Calu3 (cell line): ENCODE measurements around the gene EPHB3. TPM values are rescaled to one million over a fixed set of nuclear protein-coding genes. Genes with fewer than 3 reads are reported as not detected.

Experiments used
- BruUV-seq: library from RNA; stranded (reverse); fragments of 400-500 nt; replicated peaks from 2 replicates; lab custom pipeline; 2021; lab: Mats Ljungman, UMichigan
- CTCF ChIA-PET: fragments of 300-600 bp; sonication (Branson Sonifier 250); formaldehyde crosslinking; loops from one replicate; lab custom pipeline; 2022; ENCODE audit warnings: antibody characterized with exemption; lab: Charles Lee
- DNase-seq: peaks from one replicate; pipeline ENCODE4 v3.0.0; 2022
- H3K27ac Mint-ChIP-seq: one replicate; pipeline ENCODE4 v1.8.0; 2022; ENCODE audit warnings: mixed read lengths; ENCODE audit not compliant: unreplicated experiment
- H3K27me3 Mint-ChIP-seq: one replicate; pipeline ENCODE4 v1.8.0; 2022; ENCODE audit warnings: mixed read lengths; ENCODE audit not compliant: unreplicated experiment
- H3K36me3 Mint-ChIP-seq: one replicate; pipeline ENCODE4 v1.8.0; 2022; ENCODE audit warnings: mild to moderate bottlenecking, moderate library complexity, mixed read lengths; ENCODE audit not compliant: insufficient read depth, unreplicated experiment
- H3K4me1 Mint-ChIP-seq: one replicate; pipeline ENCODE4 v1.8.0; 2022; ENCODE audit warnings: mild to moderate bottlenecking, low read depth, mixed read lengths; ENCODE audit not compliant: unreplicated experiment
- H3K4me3 Mint-ChIP-seq: one replicate; pipeline ENCODE4 v1.8.0; 2022; ENCODE audit warnings: mild to moderate bottlenecking, low read depth, moderate library complexity, mixed read lengths; ENCODE audit not compliant: unreplicated experiment
- H3K9me3 Mint-ChIP-seq: one replicate; pipeline ENCODE4 v1.8.0; 2022; ENCODE audit warnings: low read depth, mixed read lengths; ENCODE audit not compliant: unreplicated experiment
- CTCF ChIP-seq: fragments of 200-600 bp; IDR thresholded peaks from one replicate; pipeline ENCODE4 v1.8.0; 2022; ENCODE audit warnings: antibody characterized with exemption; ENCODE audit not compliant: unreplicated experiment
- intact Hi-C: fragments of 100-400 bp; cut with micrococcal nuclease; formaldehyde crosslinking; loops from one replicate; pipeline ENCODE4 v1.10.0; 2022; ENCODE audit not compliant: unreplicated experiment
- total RNA-seq: library from RNA; stranded (reverse); gene quantifications from 2 replicates; pipeline ENCODE4 v1.2.3, GENCODE V29; 2022

EPHB3 gene
- total RNA-seq, 1 experiment from 2014 or later, result 2.5 TPM

- H3K9me3 Mint-ChIP-seq, result no peaks in the 10 kb centered on the region
- H3K4me3 Mint-ChIP-seq, result no peak overlapping the region
- TF ChIP-seq CTCF, result no peak
- H3K27me3 Mint-ChIP-seq, result peaks cover 63% of the 10 kb centered on the region
- DNase-seq, result no peak
- BruUV-seq, result no TSS peak
- intact Hi-C loops, result no loop called here
- CTCF ChIA-PET, result interaction anchor here (1.0 to 1.9 kb wide), 5 partner anchors 8 to 40 kb away, joined by 3 to 13 read pairs (median 4); partner anchors contain the start of gene EPHB3
- H3K27ac Mint-ChIP-seq, result no peak overlapping the region
- peaks cover 21% of the 10 kb centered on the region for H3K4me1 Mint-ChIP-seq
- H3K36me3 Mint-ChIP-seq, result no peaks in the 10 kb centered on the region
Observed at GRCh38 chr3:184600685-184601377, 39.2 kb downstream of the EPHB3 start.

GRCh38 chr3:184601576-184602371 is 40.2 kb downstream of the EPHB3 start:
- Mint-ChIP-seq H3K27ac (peak overlapping the region; percentile 0), H3K27me3 (peaks cover 72% of the 10 kb centered on the region)
- intact Hi-C loops, result no loop called here

DNA sequence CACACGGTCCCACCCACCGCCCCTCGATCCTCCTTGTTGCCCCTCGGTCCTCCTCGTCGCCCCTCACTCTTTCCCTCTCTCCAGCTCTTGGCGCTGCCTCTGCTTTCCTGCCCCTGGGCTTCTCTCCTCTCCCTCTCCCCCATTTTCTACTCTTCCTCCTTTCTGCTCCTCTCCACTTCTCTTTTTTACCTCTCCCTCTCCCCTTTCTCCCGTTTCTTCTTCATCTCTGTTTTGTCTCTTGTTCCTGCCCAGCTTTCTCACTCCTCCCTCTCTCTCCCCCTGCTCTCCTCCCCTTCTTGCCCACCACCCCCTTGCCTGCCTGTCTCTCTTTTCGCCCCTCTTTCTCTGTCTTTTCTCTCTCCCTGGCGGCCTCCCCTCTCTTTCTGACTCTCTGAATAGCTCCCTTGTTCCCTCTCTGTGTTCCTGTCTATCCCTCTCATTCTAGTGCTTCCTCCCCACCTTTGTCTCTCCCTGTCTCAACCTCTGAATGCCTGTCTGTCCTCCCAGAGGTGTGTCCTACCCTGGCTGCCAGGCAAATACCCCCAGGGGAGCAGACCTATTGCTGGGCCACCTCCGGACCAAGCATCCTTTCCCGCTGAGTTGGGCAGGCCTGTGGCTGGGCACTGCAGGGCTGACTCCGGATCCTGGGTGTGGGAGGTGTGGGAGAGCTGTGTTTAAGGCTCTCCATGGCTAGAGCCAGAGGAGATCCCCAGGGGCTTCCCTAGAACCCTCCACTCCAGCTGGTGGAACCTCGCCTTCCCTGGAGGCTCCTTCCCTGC is 41.0 kb downstream of the EPHB3 start:
- CTCF ChIA-PET, result interaction anchor here (0.7 to 1.7 kb wide), 5 partner anchors 8 to 153 kb away, joined by 4 to 6 read pairs (median 4); partner anchors contain the start of gene EPHB3
- no peaks in the 10 kb centered on the region for H3K36me3 Mint-ChIP-seq
- peak overlapping the region; percentile 0 for H3K27ac Mint-ChIP-seq
- BruUV-seq, result no TSS peak
- peaks cover 80% of the 10 kb centered on the region for H3K27me3 Mint-ChIP-seq
- H3K4me3 Mint-ChIP-seq, result peak overlapping the region; percentile 12
- intact Hi-C loops, result no loop called here
- peak; percentile 57 for DNase-seq
- peaks cover 21% of the 10 kb centered on the region for H3K4me1 Mint-ChIP-seq
- no peaks in the 10 kb centered on the region for H3K9me3 Mint-ChIP-seq
- TF ChIP-seq CTCF, result no peak

More at GRCh38 chr3:184601576-184602371, 40.2 kb downstream of the EPHB3 start:
- H3K36me3 Mint-ChIP-seq, result no peaks in the 10 kb centered on the region
- TF ChIP-seq CTCF, result no peak
- DNase-seq, result no peak
- no peaks in the 10 kb centered on the region for H3K9me3 Mint-ChIP-seq
- no TSS peak for BruUV-seq
- CTCF ChIA-PET, result interaction anchor here (1.0 to 1.9 kb wide), 6 partner anchors 9 to 41 kb away, joined by 3 to 13 read pairs (median 4); partner anchors contain the start of gene EPHB3
- H3K4me3 Mint-ChIP-seq, result peak overlapping the region; percentile 12
- peaks cover 21% of the 10 kb centered on the region for H3K4me1 Mint-ChIP-seq
